Measurements from ENCODE around the gene TLE3. TPM values are rescaled to one million over a fixed set of nuclear protein-coding genes. Genes with fewer than 3 reads are reported as not detected.

TLE3 gene
- total RNA-seq, 6 experiments from 2014 or later = 6.0 to 17.6 (median 13.8) TPM

DNA sequence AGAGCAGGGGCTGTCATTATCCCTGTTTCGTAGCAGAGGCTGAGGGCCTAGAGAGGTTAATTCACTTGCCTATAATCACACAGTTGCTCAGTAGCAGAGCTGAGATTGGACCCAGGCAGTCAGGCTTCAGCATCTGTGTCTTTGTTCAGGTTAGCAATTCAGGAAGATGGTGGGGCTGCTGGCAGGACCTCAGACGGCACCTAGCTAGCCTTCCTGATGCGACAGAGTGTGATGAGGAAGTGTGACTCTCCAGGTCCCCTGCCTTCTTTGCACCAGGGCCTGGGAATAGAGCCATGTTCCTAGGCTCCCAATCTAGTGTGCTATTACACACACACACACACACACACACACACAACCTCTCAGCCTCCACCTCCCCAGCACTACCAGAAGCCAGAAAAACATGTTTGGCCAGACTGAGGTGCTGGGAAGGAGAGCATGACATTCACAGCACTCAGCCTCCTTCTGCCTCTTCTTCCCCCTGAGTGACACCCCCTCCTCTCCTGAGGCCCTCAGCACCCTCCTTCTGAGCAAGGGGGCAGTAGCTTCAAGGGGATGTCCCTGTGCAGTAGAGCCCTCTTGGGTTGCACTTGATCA, 88.9 kb downstream of the TLE3 start:
- Mint-ChIP-seq H3K9me3 (no peaks in the 10 kb centered on the region), H3K27me3 (ENCODE audit: insufficient read depth) (peaks cover 52% of the 10 kb centered on the region), H3K27ac (no peak overlapping the region), H3K4me1 (ENCODE audit: low read depth) (no peaks in the 10 kb centered on the region), H3K36me3 (ENCODE audit: low read depth) (no peaks in the 10 kb centered on the region), H3K4me3 (no peak overlapping the region)
- DNase-seq = no peak
- TF ChIP-seq, protein P1, sequence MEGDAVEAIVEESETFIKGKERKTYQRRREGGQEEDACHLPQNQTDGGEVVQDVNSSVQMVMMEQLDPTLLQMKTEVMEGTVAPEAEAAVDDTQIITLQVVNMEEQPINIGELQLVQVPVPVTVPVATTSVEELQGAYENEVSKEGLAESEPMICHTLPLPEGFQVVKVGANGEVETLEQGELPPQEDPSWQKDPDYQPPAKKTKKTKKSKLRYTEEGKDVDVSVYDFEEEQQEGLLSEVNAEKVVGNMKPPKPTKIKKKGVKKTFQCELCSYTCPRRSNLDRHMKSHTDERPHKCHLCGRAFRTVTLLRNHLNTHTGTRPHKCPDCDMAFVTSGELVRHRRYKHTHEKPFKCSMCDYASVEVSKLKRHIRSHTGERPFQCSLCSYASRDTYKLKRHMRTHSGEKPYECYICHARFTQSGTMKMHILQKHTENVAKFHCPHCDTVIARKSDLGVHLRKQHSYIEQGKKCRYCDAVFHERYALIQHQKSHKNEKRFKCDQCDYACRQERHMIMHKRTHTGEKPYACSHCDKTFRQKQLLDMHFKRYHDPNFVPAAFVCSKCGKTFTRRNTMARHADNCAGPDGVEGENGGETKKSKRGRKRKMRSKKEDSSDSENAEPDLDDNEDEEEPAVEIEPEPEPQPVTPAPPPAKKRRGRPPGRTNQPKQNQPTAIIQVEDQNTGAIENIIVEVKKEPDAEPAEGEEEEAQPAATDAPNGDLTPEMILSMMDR (IDR thresholded peaks at IDR 0.05) = no peak

GRCh38 chr15:70006259-70007147, 91.2 kb downstream of the TLE3 start:
- TF ChIP-seq, protein P1 (IDR thresholded peaks at IDR 0.05) = no peak
- DNase-seq = no peak
- Mint-ChIP-seq H3K27ac (no peak overlapping the region), H3K4me3 (no peak overlapping the region), H3K9me3 (peaks cover 13% of the 10 kb centered on the region), H3K4me1 (ENCODE audit: low read depth) (no peaks in the 10 kb centered on the region), H3K27me3 (ENCODE audit: insufficient read depth) (peaks cover 47% of the 10 kb centered on the region), H3K36me3 (ENCODE audit: low read depth) (peaks cover 6% of the 10 kb centered on the region; the same call in 1 of the 2 replicates)

GRCh38 chr15:70004826-70005225, 92.9 kb downstream of the TLE3 start:
- Mint-ChIP-seq H3K9me3 (peaks cover 13% of the 10 kb centered on the region), H3K4me1 (ENCODE audit: low read depth) (no peaks in the 10 kb centered on the region), H3K36me3 (ENCODE audit: low read depth) (peaks cover 6% of the 10 kb centered on the region; the same call in 1 of the 2 replicates), H3K27me3 (ENCODE audit: insufficient read depth) (peaks cover 54% of the 10 kb centered on the region), H3K4me3 (no peak overlapping the region), H3K27ac (no peak overlapping the region)
- no peak for DNase-seq
- TF ChIP-seq, protein P1 (IDR thresholded peaks at IDR 0.05) = no peak

- Mint-ChIP-seq H3K4me1 (ENCODE audit: low read depth) (no peaks in the 10 kb centered on the region), H3K27me3 (ENCODE audit: insufficient read depth) (peaks cover 62% of the 10 kb centered on the region), H3K36me3 (ENCODE audit: low read depth) (peaks cover 6% of the 10 kb centered on the region; the same call in 1 of the 2 replicates), H3K27ac (no peak overlapping the region), H3K4me3 (no peak overlapping the region), H3K9me3 (peaks cover 13% of the 10 kb centered on the region)
- TF ChIP-seq, protein P1 (IDR thresholded peaks at IDR 0.05) = no peak
- no peak for DNase-seq
Observed at GRCh38 chr15:70002897-70003296, 94.8 kb downstream of the TLE3 start.

- TF ChIP-seq, protein P1 (IDR thresholded peaks at IDR 0.05) = no peak
- H3K27me3 Mint-ChIP-seq (ENCODE audit: insufficient read depth) = peaks cover 57% of the 10 kb centered on the region
- H3K36me3 Mint-ChIP-seq (ENCODE audit: low read depth) = peaks cover 6% of the 10 kb centered on the region; the same call in 1 of the 2 replicates
- DNase-seq = no peak
- H3K27ac Mint-ChIP-seq = no peak overlapping the region
- H3K9me3 Mint-ChIP-seq = peaks cover 13% of the 10 kb centered on the region
- H3K4me1 Mint-ChIP-seq (ENCODE audit: low read depth) = no peaks in the 10 kb centered on the region
- H3K4me3 Mint-ChIP-seq = no peak overlapping the region
Observed at GRCh38 chr15:70001859-70002258, 95.9 kb downstream of the TLE3 start.

Measured in HFFc6 (cell line).